T-cell (primary cell): Measurements from ENCODE around the gene DOCK1. TPM values are rescaled to one million over a fixed set of nuclear protein-coding genes. Genes with fewer than 3 reads are reported as not detected.

ENCODE experiments used
- ATAC-seq, 4 experiments: fragments of 200-7000 bp in 3 of 4; fragments of 150-1000 bp in 1 of 4; cut with Tn5 transposase; replicated peaks in 1 of 4; 1 replicate in 3 of 4; 2 replicates in 1 of 4; pipeline ENCODE4 v1.10.0; 2021; ENCODE audit warnings: moderate library complexity in 3 of 4, mild to moderate bottlenecking in 2 of 4, moderate number of reproducible peaks in 1 of 4
- CTCF ChIA-PET, 2 donors: fragments of 300-600 bp; sonication (Branson Sonifier 250); formaldehyde crosslinking; loops; one replicate each; lab custom pipeline; 2022; ENCODE audit warnings: antibody characterized with exemption in 2 of 2; lab: Charles Lee
- POLR2A ChIA-PET, 2 donors: fragments of 300-600 bp; sonication (Branson Sonifier 250); formaldehyde crosslinking; loops; one replicate each; lab custom pipeline; 2022; ENCODE audit warnings: antibody characterized with exemption in 2 of 2; lab: Charles Lee
- DNase-seq, 35 experiments: peaks; one replicate each; pipeline versions ENCODE4 v3.0.0 to v3.0.0-alpha.2; 2013 to 2023
- H3K27ac ChIP-seq: one replicate; pipeline ENCODE4 v1.5.1; 2013; ENCODE audit warnings: low read length
- H3K27me3 ChIP-seq, 2 experiments: replicated peaks in 1 of 2; 1 replicate in 1 of 2; 2 replicates in 1 of 2; pipeline versions ENCODE4 v1.6.1 to v1.7.0; 2013; ENCODE audit warnings: low read length in 1 of 2, mixed read lengths in 1 of 2; ENCODE audit not compliant: control insufficient read depth in 2 of 2, insufficient read depth in 2 of 2; ENCODE audit errors: extremely low read depth in 1 of 2
- H3K36me3 ChIP-seq, 2 donors: 1 replicate in 1 of 2; 2 replicates in 1 of 2; pipeline versions ENCODE4 v1.6.1 to v1.7.0; 2013; ENCODE audit warnings: low read length in 1 of 2; ENCODE audit not compliant: control insufficient read depth in 2 of 2, insufficient read depth in 1 of 2; ENCODE audit errors: extremely low read depth in 1 of 2
- H3K4me1 ChIP-seq, 2 experiments: 1 replicate in 1 of 2; 2 replicates in 1 of 2; pipeline versions ENCODE4 v1.6.1 to v1.7.0; 2013; ENCODE audit warnings: low read length in 2 of 2, mixed read lengths in 1 of 2; ENCODE audit not compliant: insufficient read depth in 2 of 2, control insufficient read depth in 1 of 2; ENCODE audit errors: extremely low read depth in 1 of 2
- H3K4me3 ChIP-seq, 2 donors: 1 replicate in 1 of 2; 2 replicates in 1 of 2; pipeline versions ENCODE4 v1.5.1 to v1.7.0; 2013; ENCODE audit warnings: mild to moderate bottlenecking in 2 of 2, low read length in 1 of 2, moderate library complexity in 1 of 2; ENCODE audit not compliant: control insufficient read depth in 1 of 2; ENCODE audit errors: extremely low read depth in 1 of 2
- H3K9me3 ChIP-seq: 2 replicates; pipeline ENCODE4 v1.7.0; 2013
- H3K27ac Mint-ChIP-seq, 2 donors: one replicate each; pipeline ENCODE4 v1.8.0; 2020 to 2021; ENCODE audit warnings: mild to moderate bottlenecking in 2 of 2, mixed read lengths in 2 of 2
- H3K27me3 Mint-ChIP-seq, 2 donors: one replicate each; pipeline ENCODE4 v1.8.0; 2021 to 2022; ENCODE audit warnings: mixed read lengths in 2 of 2
- H3K36me3 Mint-ChIP-seq: one replicate; pipeline ENCODE4 v1.8.0; 2021; ENCODE audit warnings: mixed read lengths
- H3K4me1 Mint-ChIP-seq, 3 donors: one replicate each; pipeline ENCODE4 v1.8.0; 2020 to 2022; ENCODE audit warnings: mixed read lengths in 3 of 3, mild to moderate bottlenecking in 1 of 3
- H3K4me3 Mint-ChIP-seq, 3 donors: one replicate each; pipeline ENCODE4 v1.8.0; 2020 to 2022; ENCODE audit warnings: mild to moderate bottlenecking in 3 of 3, mixed read lengths in 3 of 3, moderate library complexity in 3 of 3
- H3K9me3 Mint-ChIP-seq, 3 donors: one replicate each; pipeline ENCODE4 v1.8.0; 2020 to 2022; ENCODE audit warnings: mixed read lengths in 3 of 3
- WGBS: methylation state at CpG from one replicate; pipeline ENCODE4 v1.1.5; 2013; ENCODE audit warnings: missing lambda C conversion rate; ENCODE audit not compliant: insufficient coverage; 5-methylcytosine and 5-hydroxymethylcytosine counted together
- total RNA-seq, 35 experiments: library from RNA in 6 of 35; stranded (reverse) in 6 of 35; fragments of 120-200 nt in 1 of 35; gene quantifications; one replicate each; pipeline versions ENCODE4 v1.2.1 to v1.2.4 and lab custom pipeline; 2013 to 2026

The DOCK1 gene
- total RNA-seq, 5 donors from 2014 or later (not counting 1 experiment from before 2014, with no cell fraction given): 0.18 to 0.53 (median 0.37) TPM

GRCh38 chr10:127378628-127379027 lies 473.4 kb downstream of the DOCK1 start:
- H3K36me3 Mint-ChIP-seq: no peaks in the 10 kb centered on the region
- no peak overlapping the region for H3K4me3 Mint-ChIP-seq
- H3K9me3 Mint-ChIP-seq: no peaks in the 10 kb centered on the region
- H3K4me1 ChIP-seq: no peaks in the 10 kb centered on the region
- no peak overlapping the region for H3K27ac Mint-ChIP-seq
- WGBS: 77% methylated on average over 3 of the region's 5 CpGs
- H3K4me1 Mint-ChIP-seq: no peaks in the 10 kb centered on the region
- no peak overlapping the region for H3K4me3 ChIP-seq
- H3K9me3 ChIP-seq: no peaks in the 10 kb centered on the region
- DNase-seq (no peak), ATAC-seq (no peak)
- H3K27ac ChIP-seq: no peak overlapping the region
- H3K27me3 ChIP-seq: peaks cover 0 to 3% of the 10 kb centered on the region in 2 experiments
- CTCF ChIA-PET: no interaction called here
- no peaks in the 10 kb centered on the region for H3K36me3 ChIP-seq
- POLR2A ChIA-PET: no interaction called here
- peaks cover 0 to 10% of the 10 kb centered on the region in 2 donors for H3K27me3 Mint-ChIP-seq

- DNase-seq: no peak
- Mint-ChIP-seq H3K4me1 (no peaks in the 10 kb centered on the region), H3K4me3 (no peak overlapping the region), H3K27ac (no peak overlapping the region), H3K27me3 (no peaks in the 10 kb centered on the region), H3K9me3 (no peaks in the 10 kb centered on the region), H3K36me3 (no peaks in the 10 kb centered on the region)
- Histone ChIP-seq H3K9me3 (no peaks in the 10 kb centered on the region), H3K27ac (no peak overlapping the region), H3K27me3 (peaks cover 0 to 5% of the 10 kb centered on the region in 2 experiments), H3K36me3 (no peaks in the 10 kb centered on the region), H3K4me3 (no peak overlapping the region), H3K4me1 (no peaks in the 10 kb centered on the region)
- CTCF ChIA-PET: no interaction called here
- POLR2A ChIA-PET: no interaction called here
- 80% methylated on average over 17 of the region's 18 CpGs for WGBS
- ATAC-seq: no peak
Measured at GRCh38 chr10:127384532-127384931, 479.3 kb downstream of the DOCK1 start.

- H3K27me3 Mint-ChIP-seq: no peaks in the 10 kb centered on the region
- WGBS: no CpG with 5 or more reads among the region's 3 CpGs
- no peak for ATAC-seq
Measured at GRCh38 chr10:127385066-127385465, 479.8 kb downstream of the DOCK1 start.

GRCh38 chr10:127386606-127387327 lies 481.5 kb downstream of the DOCK1 start:
- CTCF ChIA-PET: no interaction called here
- H3K27ac ChIP-seq: no peak overlapping the region
- no peak for ATAC-seq
- peaks cover 0 to 5% of the 10 kb centered on the region in 2 experiments for H3K27me3 ChIP-seq
- no peaks in the 10 kb centered on the region for H3K9me3 ChIP-seq
- Mint-ChIP-seq H3K4me3 (no peak overlapping the region), H3K9me3 (peaks cover 0 to 3% (median 0%) of the 10 kb centered on the region in 3 donors), H3K27me3 (no peaks in the 10 kb centered on the region), H3K4me1 (no peaks in the 10 kb centered on the region), H3K36me3 (no peaks in the 10 kb centered on the region), H3K27ac (no peak overlapping the region)
- POLR2A ChIA-PET: no interaction called here
- no peak for DNase-seq
- no peaks in the 10 kb centered on the region for H3K36me3 ChIP-seq
- no peaks in the 10 kb centered on the region for H3K4me1 ChIP-seq
- no peak overlapping the region for H3K4me3 ChIP-seq
- WGBS: 84% methylated on average over 11 of the region's 17 CpGs

More at GRCh38 chr10:127385066-127385465, 479.8 kb downstream of the DOCK1 start:
- H3K9me3 Mint-ChIP-seq: peaks cover 0 to 3% (median 0%) of the 10 kb centered on the region in 3 donors
- no peak overlapping the region for H3K4me3 Mint-ChIP-seq
- Histone ChIP-seq H3K4me1 (no peaks in the 10 kb centered on the region), H3K9me3 (no peaks in the 10 kb centered on the region), H3K27ac (no peak overlapping the region), H3K4me3 (no peak overlapping the region), H3K36me3 (no peaks in the 10 kb centered on the region), H3K27me3 (peaks cover 0 to 5% of the 10 kb centered on the region in 2 experiments)
- ChIA-PET POLR2A (no interaction called here), CTCF (no interaction called here)
- no peaks in the 10 kb centered on the region for H3K4me1 Mint-ChIP-seq
- no peak for DNase-seq
- H3K36me3 Mint-ChIP-seq: no peaks in the 10 kb centered on the region
- no peak overlapping the region for H3K27ac Mint-ChIP-seq

- no peaks in the 10 kb centered on the region for H3K36me3 ChIP-seq
- ChIA-PET CTCF (no interaction called here), POLR2A (no interaction called here)
- no peak for ATAC-seq
- no peak overlapping the region for H3K4me3 ChIP-seq
- H3K9me3 ChIP-seq: no peaks in the 10 kb centered on the region
- peaks cover 0 to 3% (median 0%) of the 10 kb centered on the region in 3 donors for H3K9me3 Mint-ChIP-seq
- no peak overlapping the region for H3K27ac Mint-ChIP-seq
- no peak for DNase-seq
- no peaks in the 10 kb centered on the region for H3K4me1 ChIP-seq
- H3K4me1 Mint-ChIP-seq: no peaks in the 10 kb centered on the region
- H3K27me3 ChIP-seq: peaks cover 0 to 3% of the 10 kb centered on the region in 2 experiments
- WGBS: 68% methylated on average over 9 of the region's 12 CpGs
- no peak overlapping the region for H3K4me3 Mint-ChIP-seq
- peaks cover 0 to 2% of the 10 kb centered on the region in 2 donors for H3K27me3 Mint-ChIP-seq
- H3K36me3 Mint-ChIP-seq: no peaks in the 10 kb centered on the region
- H3K27ac ChIP-seq: no peak overlapping the region
Measured at GRCh38 chr10:127391875-127392274, 486.6 kb downstream of the DOCK1 start.

- Mint-ChIP-seq H3K27ac (no peak overlapping the region), H3K4me3 (no peak overlapping the region), H3K27me3 (peaks cover 2 to 4% of the 10 kb centered on the region in 2 donors), H3K9me3 (peaks cover 0 to 3% (median 0%) of the 10 kb centered on the region in 3 donors), H3K36me3 (no peaks in the 10 kb centered on the region), H3K4me1 (no peaks in the 10 kb centered on the region)
- no peak for DNase-seq
- 84% methylated on average over 16 of the region's 23 CpGs for WGBS
- Histone ChIP-seq H3K27me3 (peaks cover 0 to 3% of the 10 kb centered on the region in 2 experiments), H3K4me1 (no peaks in the 10 kb centered on the region), H3K27ac (no peak overlapping the region), H3K36me3 (no peaks in the 10 kb centered on the region), H3K9me3 (no peaks in the 10 kb centered on the region), H3K4me3 (no peak overlapping the region)
- CTCF ChIA-PET: no interaction called here
- POLR2A ChIA-PET: no interaction called here
- ATAC-seq: no peak
Measured at GRCh38 chr10:127392351-127393235, 487.4 kb downstream of the DOCK1 start.
